Measurements from ENCODE around the gene RAD18.

DNA sequence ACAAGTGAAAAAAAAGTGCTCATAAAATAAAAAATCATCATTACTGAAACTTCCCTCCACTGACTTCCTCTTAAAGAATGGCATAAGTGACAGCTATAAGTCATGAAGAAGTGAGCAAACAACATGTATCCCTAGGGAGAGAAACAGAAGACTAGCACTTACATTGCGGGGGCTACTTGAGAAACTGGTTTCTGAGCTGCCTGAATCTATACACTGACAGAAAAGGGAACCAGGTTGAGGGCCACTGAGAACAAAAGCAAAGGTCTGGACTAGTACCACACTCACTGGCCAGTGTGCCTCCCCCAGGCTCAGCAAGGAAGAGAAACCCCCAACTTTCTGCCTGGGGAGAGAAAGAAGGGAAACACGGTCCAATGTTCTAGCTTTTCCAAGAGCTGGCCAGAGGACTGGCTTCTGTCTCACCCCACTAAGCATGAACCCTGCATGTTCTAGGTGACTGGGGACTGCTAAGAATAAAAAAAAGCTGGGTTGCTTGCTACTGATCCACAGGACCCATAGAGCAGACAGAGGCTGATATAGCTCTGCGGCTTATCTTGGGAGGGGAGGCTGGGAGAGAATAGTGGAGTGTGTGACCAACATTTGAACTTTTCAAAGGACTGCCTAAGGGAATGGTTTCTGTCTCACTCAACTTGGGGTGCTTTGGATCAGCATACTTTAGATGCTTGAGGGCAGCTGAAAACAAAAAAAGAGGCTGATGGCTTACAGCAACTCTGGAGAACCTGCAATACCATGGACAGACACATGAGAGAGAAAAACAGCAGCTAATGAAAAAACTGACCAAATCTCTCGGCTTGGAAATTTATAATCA is 8.1 kb downstream of the RAD18 start:
- TF ChIP-seq GATA3 (IDR thresholded peaks at IDR 0.05; ENCODE audit: low read depth, low read length) (no peak), GATA2 (IDR thresholded peaks at IDR 0.05; ENCODE audit: low read depth, low read length) (no peak)

Data from SH-SY5Y (cell line).